Endothelial cell of umbilical vein (primary cell): ENCODE measurements around the gene UBR4. TPM values are rescaled to one million over a fixed set of nuclear protein-coding genes. Genes with fewer than 3 reads are reported as not detected.

Source experiments
- BruUV-seq: library from RNA; stranded (reverse); fragments of 400-500 nt; replicated peaks from 2 replicates; lab custom pipeline; 2021; lab: Mats Ljungman, UMichigan
- CTCF ChIA-PET: fragments of 300-600, 350-600 bp; sonication (Branson Sonifier 250); formaldehyde crosslinking; loops from one replicate; lab custom pipeline; 2021; ENCODE audit warnings: antibody characterized with exemption, inconsistent platforms; lab: Charles Lee
- POLR2A ChIA-PET: fragments of 300-600, 350-600 bp; sonication (Branson Sonifier 250); formaldehyde crosslinking; loops from one replicate; lab custom pipeline; 2021; ENCODE audit warnings: antibody characterized with exemption, inconsistent platforms; lab: Charles Lee
- DNase-seq: peaks from one replicate; pipeline ENCODE4 v3.0.0-alpha.2; 2011; ENCODE audit warnings: low read depth, low spot score
- FAIRE-seq: peaks from 2 replicates; lab custom pipeline; 2011; peaks lifted over from hg19 to GRCh38; lab: Jason Lieb, UNC
- H2AFZ ChIP-seq: 2 replicates; pipeline ENCODE4 v1.6.0; 2012; ENCODE audit warnings: low read depth, low read length, control low read depth, inconsistent platforms
- H3K27ac ChIP-seq: 2 replicates; pipeline ENCODE4 v1.5.1; 2011; ENCODE audit warnings: low read depth, mild to moderate bottlenecking, control low read depth, low read length, moderate library complexity; ENCODE audit not compliant: insufficient read depth
- H3K27me3 ChIP-seq, 2 experiments: 2 replicates each; pipeline versions ENCODE4 v1.6.0 to v1.6.1; 2011; ENCODE audit warnings: low read length in 2 of 2, mixed read lengths in 1 of 2; ENCODE audit not compliant: control insufficient read depth in 2 of 2, insufficient read depth in 2 of 2
- H3K36me3 ChIP-seq, 2 experiments: 2 replicates in 1 of 2; 3 replicates in 1 of 2; pipeline ENCODE4 v1.5.1; 2011; ENCODE audit warnings: low read length in 2 of 2, mild to moderate bottlenecking in 1 of 2, moderate library complexity in 1 of 2; ENCODE audit not compliant: control insufficient read depth in 2 of 2, insufficient read depth in 2 of 2; ENCODE audit errors: extremely low read depth in 1 of 2
- H3K4me1 ChIP-seq: 3 replicates; pipeline ENCODE4 v1.5.1; 2011; ENCODE audit warnings: mild to moderate bottlenecking, low read length; ENCODE audit not compliant: control insufficient read depth, insufficient read depth; ENCODE audit errors: extremely low read depth
- H3K4me2 ChIP-seq: 2 replicates; pipeline ENCODE4 v1.6.1; 2011; ENCODE audit warnings: low read length, control low read depth, mixed read lengths; ENCODE audit not compliant: insufficient read depth
- H3K4me3 ChIP-seq, 3 experiments: fragments of 200-600 bp in 1 of 3; sonication (generic), shearing (Covaris generic) in 1 of 3; replicated peaks in 1 of 3; 2 replicates each; pipeline ENCODE4 v1.5.1; 2011 to 2016; ENCODE audit warnings: control low read depth in 3 of 3, low read length in 3 of 3, mild to moderate bottlenecking in 2 of 3, inconsistent platforms in 1 of 3, low read depth in 1 of 3, moderate library complexity in 1 of 3; ENCODE audit not compliant: insufficient read depth in 1 of 3
- H3K79me2 ChIP-seq: 2 replicates; pipeline ENCODE4 v1.6.0; 2012; ENCODE audit warnings: low read length, inconsistent platforms; ENCODE audit not compliant: control insufficient read depth, insufficient read depth
- H3K9ac ChIP-seq: replicated peaks from 2 replicates; pipeline ENCODE3; 2011; ENCODE audit warnings: low read length, control low read depth; ENCODE audit not compliant: insufficient read depth; ENCODE audit errors: extremely low read depth
- H3K9me1 ChIP-seq: replicated peaks from 3 replicates; pipeline ENCODE4 v1.6.0; 2011; ENCODE audit warnings: mild to moderate bottlenecking, low read length; ENCODE audit not compliant: control insufficient read depth, insufficient read depth; ENCODE audit errors: extremely low read depth
- H3K9me3 ChIP-seq: replicated peaks from 2 replicates; pipeline ENCODE4 v1.5.1; 2012; ENCODE audit warnings: low read length, inconsistent platforms; ENCODE audit not compliant: control insufficient read depth, insufficient read depth
- H4K20me1 ChIP-seq: replicated peaks from 2 replicates; pipeline ENCODE3; 2011; ENCODE audit warnings: mild to moderate bottlenecking, low read length; ENCODE audit not compliant: control insufficient read depth, insufficient read depth; ENCODE audit errors: extremely low read depth
- CTCF ChIP-seq, 2 donors: IDR thresholded peaks; 1 replicate in 1 of 2; 2 replicates in 1 of 2; pipeline ENCODE4 v1.5.1; 2011; ENCODE audit warnings: low read length in 2 of 2, mild to moderate bottlenecking in 2 of 2, moderate library complexity in 2 of 2, control low read depth in 1 of 2, inconsistent platforms in 1 of 2, low read depth in 1 of 2; ENCODE audit not compliant: insufficient read depth in 1 of 2; ENCODE audit errors: extremely low read depth in 1 of 2
- EZH2 ChIP-seq: IDR thresholded peaks from 2 replicates; pipeline ENCODE4 v1.6.1; 2012; ENCODE audit warnings: borderline replicate concordance, low read depth, mild to moderate bottlenecking, moderate library complexity, low read length, inconsistent platforms; ENCODE audit not compliant: severe bottlenecking
- FOS ChIP-seq: IDR thresholded peaks from 2 replicates; pipeline ENCODE4 v1.6.1; 2011; ENCODE audit warnings: mild to moderate bottlenecking, low read length, moderate library complexity, borderline replicate concordance; ENCODE audit not compliant: insufficient read depth
- GATA2 ChIP-seq: IDR thresholded peaks from 2 replicates; pipeline ENCODE4 v1.7.0; 2011; ENCODE audit warnings: low read depth, mild to moderate bottlenecking, moderate library complexity, mixed read lengths, low read length; ENCODE audit not compliant: insufficient read length, insufficient read depth
- JUN ChIP-seq: IDR thresholded peaks from 2 replicates; pipeline ENCODE4 v1.6.1; 2011; ENCODE audit warnings: borderline replicate concordance, low read depth; ENCODE audit not compliant: insufficient read length, insufficient read depth
- MAX ChIP-seq: IDR thresholded peaks from 2 replicates; pipeline ENCODE4 v1.6.1; 2011; ENCODE audit not compliant: insufficient read depth, insufficient read length
- MYC ChIP-seq: IDR thresholded peaks from one replicate; pipeline ENCODE4 v1.6.1; 2011; ENCODE audit warnings: mild to moderate bottlenecking, low read depth, low read length
- POLR2A ChIP-seq: IDR thresholded peaks from 2 replicates; pipeline ENCODE4 v1.6.1; 2012; ENCODE audit warnings: low read depth, mild to moderate bottlenecking, control low read depth, low read length
- POLR2AphosphoS5 ChIP-seq: IDR thresholded peaks from 2 replicates; pipeline ENCODE4 v1.6.1; 2012; ENCODE audit warnings: low read depth, mild to moderate bottlenecking, control low read depth, low read length, moderate library complexity; ENCODE audit not compliant: insufficient read depth
- dilution Hi-C: fragments of 300-500 bp; cut with MboI; formaldehyde crosslinking; loops from one replicate; pipeline ENCODE4 v1.15.0; 2019; ENCODE audit warnings: low sequenced_read_pairs; ENCODE audit not compliant: extremely low pct_ligation_motif_present
- intact Hi-C: fragments of 100-400 bp; cut with micrococcal nuclease; formaldehyde crosslinking; loops from one replicate; pipeline ENCODE4 v1.10.0; 2022
- polyA plus RNA-seq, 4 experiments: library from polyadenylated mRNA; depleted of rRNA in 3 of 4; stranded (reverse) in 3 of 4; unstranded in 1 of 4; fragments of >200 nt; gene quantifications; 2 replicates each; pipeline versions ENCODE4 v1.2.1 to v1.2.3, GENCODE V29; 2011 to 2012; ENCODE audit warnings: missing spikeins in 1 of 4
- total RNA-seq: library from RNA; stranded (reverse); gene quantifications from 2 replicates; pipeline ENCODE4 v1.2.3, GENCODE V29; 2021

UBR4 gene
- total and polyA plus RNA-seq, 2 donors (not counting 3 experiments of a cell fraction or from before 2014, with no cell fraction given) = 125 to 150 TPM

GRCh38 chr1:19206947-19207346, 3.1 kb downstream of the UBR4 start:
- Histone ChIP-seq H3K9ac (no peak overlapping the region), H3K4me3 (no peak overlapping the region), H2AFZ (no peak overlapping the region), H3K4me1 (peaks cover 38% of the 10 kb centered on the region), H3K79me2 (peaks cover 95% of the 10 kb centered on the region), H3K9me1 (no peaks in the 10 kb centered on the region), H3K27ac (no peak overlapping the region), H3K9me3 (no peaks in the 10 kb centered on the region), H3K27me3 (no peaks in the 10 kb centered on the region), H3K36me3 (no peaks in the 10 kb centered on the region), H4K20me1 (peaks cover 8% of the 10 kb centered on the region), H3K4me2 (no peak overlapping the region)
- ChIA-PET CTCF (interaction anchor here (1.5 kb wide), 1 partner anchor 12 kb away, joined by 3 read pairs; no protein-coding TSS in a partner anchor), POLR2A (interaction anchor here (0.7 kb wide), 1 partner anchor 28 kb away, joined by 3 read pairs; no protein-coding TSS in a partner anchor)
- FAIRE-seq (no peak), DNase-seq (peak; percentile 37)
- TF ChIP-seq EZH2 (no peak), FOS (no peak), CTCF (IDR thresholded peaks at IDR 0.05; ENCODE audit: extremely low read depth in 1 of 2, insufficient read depth in 1 of 2, low read depth in 1 of 2, low read length in 2 of 2) (no peak), POLR2AphosphoS5 (no peak), MYC (no peak), POLR2A (no peak), GATA2 (no peak), JUN (no peak), MAX (no peak)
- intact Hi-C loops = no loop called here
- BruUV-seq = no TSS peak
- dilution Hi-C loops = no loop called here
